H1 (cell line): ENCODE results near the gene SMIM24. TPM values are rescaled to one million over a fixed set of nuclear protein-coding genes. Genes with fewer than 3 reads are reported as not detected.

Experiments
- CBX5 ChIP-seq: fragments of 300-800, 300-1000 bp; sonication (generic); IDR thresholded peaks from 2 replicates; pipeline ENCODE4 v1.7.1; 2016; ENCODE audit warnings: antibody characterized with exemption, low read length, low read depth
- CHD1 ChIP-seq: IDR thresholded peaks from 2 replicates; pipeline ENCODE4 v1.6.1; 2012; ENCODE audit warnings: low read depth, low read length, improper control_type of control experiment
- POLR2A ChIP-seq, 2 experiments: IDR thresholded peaks; 1 replicate in 1 of 2; 2 replicates in 1 of 2; pipeline ENCODE4 v1.6.1; 2011; ENCODE audit warnings: low read depth in 2 of 2, low read length in 2 of 2, mild to moderate bottlenecking in 2 of 2; ENCODE audit errors: control extremely low read depth in 1 of 2
- POLR2AphosphoS5 ChIP-seq: IDR thresholded peaks from 2 replicates; pipeline ENCODE4 v1.6.1; 2011; ENCODE audit warnings: low read depth, low read length
- YY1 ChIP-seq: IDR thresholded peaks from 2 replicates; pipeline ENCODE4 v1.6.1; 2011; ENCODE audit warnings: low read depth, mild to moderate bottlenecking, low read length
- polyA plus RNA-seq, 7 experiments: library from polyadenylated mRNA; depleted of rRNA in 3 of 7; stranded (reverse) in 5 of 7; unstranded in 2 of 7; fragments of >200 nt in 5 of 7; fragments of 200-250 nt in 2 of 7; gene quantifications; 1 replicate in 5 of 7; 2 replicates in 1 of 7; 4 replicates in 1 of 7; pipeline versions ENCODE4 v1.2.1 to v1.2.3, GENCODE V29; 2011 to 2013; ENCODE audit warnings: missing spikeins in 2 of 7, mixed read lengths in 2 of 7
- total RNA-seq: library from RNA; stranded (reverse); fragmentation: NEBNext Ultra II Directional; extraction: Animal tissue kit (Norgen Biotek cat#: 25700); gene quantifications from 2 replicates; pipeline ENCODE4 v1.2.1, GENCODE V29; 2021

SMIM24 gene
- total and polyA plus RNA-seq, 2 of the 8 experiments (the other 6 are each of a cell fraction or from before 2014, with no cell fraction given), result 3.8 to 4.5 TPM

GRCh38 chr19:3493651-3494050 lies 13.3 kb upstream of the SMIM24 start (continued):
- no peak for TF ChIP-seq CHD1
- TF ChIP-seq YY1, result no peak
- TF ChIP-seq POLR2AphosphoS5, result no peak
- no peak for TF ChIP-seq CBX5
- TF ChIP-seq POLR2A (IDR thresholded peaks at IDR 0.05; ENCODE audit: control extremely low read depth in 1 of 2, low read depth in 2 of 2, low read length in 2 of 2), result no peak
